Osteoblast (primary cell): Measurements from ENCODE around the gene GLRX2. TPM values are rescaled to one million over a fixed set of nuclear protein-coding genes. Genes with fewer than 3 reads are reported as not detected.
A peak's percentile ranks its signal among the peaks of the same experiment; 100 is the strongest.

ENCODE experiments used
- DNase-seq: peaks from one replicate; pipeline ENCODE4 v3.0.0; 2011; ENCODE audit warnings: low spot score, mixed read lengths; ENCODE audit not compliant: insufficient read length; ENCODE audit errors: missing footprints
- H2AFZ ChIP-seq: 2 replicates; pipeline ENCODE4 v1.6.0; 2011; ENCODE audit warnings: mild to moderate bottlenecking, low read length
- H3K27ac ChIP-seq: 2 replicates; pipeline ENCODE4 v1.5.1; 2011; ENCODE audit warnings: mild to moderate bottlenecking, low read depth, low read length, moderate library complexity
- H3K27me3 ChIP-seq: 2 replicates; pipeline ENCODE4 v1.6.0; 2012; ENCODE audit warnings: mild to moderate bottlenecking, control low read depth, inconsistent platforms, low read length, moderate library complexity; ENCODE audit not compliant: insufficient read depth
- H3K36me3 ChIP-seq: 2 replicates; pipeline ENCODE4 v1.5.1; 2011; ENCODE audit warnings: mild to moderate bottlenecking, low read length, control low read depth, moderate library complexity; ENCODE audit not compliant: insufficient read depth
- H3K4me1 ChIP-seq: 2 replicates; pipeline ENCODE4 v1.5.1; 2011; ENCODE audit warnings: mild to moderate bottlenecking, low read length, control low read depth, moderate library complexity; ENCODE audit not compliant: insufficient read depth
- H3K4me2 ChIP-seq: 2 replicates; pipeline ENCODE4 v1.6.0; 2011; ENCODE audit warnings: mild to moderate bottlenecking, low read length; ENCODE audit not compliant: insufficient read depth
- H3K4me3 ChIP-seq: fragments of 200-600 bp; sonication (generic); 3 replicates; pipeline ENCODE4 v1.5.1; 2012; ENCODE audit warnings: mild to moderate bottlenecking, low read length, inconsistent platforms; ENCODE audit not compliant: insufficient read depth
- H3K79me2 ChIP-seq: 2 replicates; pipeline ENCODE4 v1.6.0; 2012; ENCODE audit warnings: mild to moderate bottlenecking, low read length, control low read depth, inconsistent platforms; ENCODE audit not compliant: insufficient read depth
- H3K9me3 ChIP-seq: 2 replicates; pipeline ENCODE4 v1.5.1; 2011; ENCODE audit warnings: low read depth, low read length, control low read depth
- H4K20me1 ChIP-seq: 2 replicates; pipeline ENCODE4 v1.6.0; 2012; ENCODE audit warnings: mild to moderate bottlenecking, low read length, control low read depth; ENCODE audit not compliant: insufficient read depth
- CTCF ChIP-seq: IDR thresholded peaks from 2 replicates; pipeline ENCODE4 v1.5.1; 2011; ENCODE audit warnings: mild to moderate bottlenecking, low read depth, low read length, moderate library complexity; ENCODE audit errors: extremely low read depth
- total RNA-seq: library from RNA; depleted of rRNA; stranded (reverse); fragments of >200 nt; gene quantifications from 2 replicates; pipeline ENCODE4 v1.2.3, GENCODE V29; 2012

The GLRX2 gene
- total RNA-seq, 1 donor, result 9.4 TPM

- no peak overlapping the region for H2AFZ ChIP-seq
- peak; percentile 69 for DNase-seq
These were observed 44.3 kb downstream of the GLRX2 start for GRCh38 chr1:193060938-193061337.

GRCh38 chr1:193060406-193060805 lies 44.8 kb downstream of the GLRX2 start:
- Histone ChIP-seq H3K9me3 (no peaks in the 10 kb centered on the region), H3K27me3 (no peaks in the 10 kb centered on the region), H3K79me2 (peaks cover 87% of the 10 kb centered on the region), H3K4me3 (peak overlapping the region; percentile 94), H3K4me1 (peaks cover 14% of the 10 kb centered on the region), H4K20me1 (peaks cover 16% of the 10 kb centered on the region), H3K4me2 (peak overlapping the region; percentile 84), H2AFZ (peak overlapping the region; percentile 94), H3K27ac (peak overlapping the region; percentile 96), H3K36me3 (no peaks in the 10 kb centered on the region)
- TF ChIP-seq CTCF, result no peak
- DNase-seq, result no peak

More at GRCh38 chr1:193060938-193061337, 44.3 kb downstream of the GLRX2 start:
- Histone ChIP-seq H3K27ac (peak overlapping the region; percentile 96), H3K79me2 (peaks cover 89% of the 10 kb centered on the region), H3K27me3 (no peaks in the 10 kb centered on the region), H3K4me2 (peak overlapping the region; percentile 84), H3K36me3 (no peaks in the 10 kb centered on the region), H3K4me3 (peak overlapping the region; percentile 94), H4K20me1 (peaks cover 16% of the 10 kb centered on the region), H3K4me1 (peaks cover 14% of the 10 kb centered on the region), H3K9me3 (no peaks in the 10 kb centered on the region)
- no peak for TF ChIP-seq CTCF

GRCh38 chr1:193060115-193060403 lies 45.2 kb downstream of the GLRX2 start:
- peak overlapping the region; percentile 94 for H3K4me3 ChIP-seq
- peak overlapping the region; percentile 84 for H3K4me2 ChIP-seq
- no peaks in the 10 kb centered on the region for H3K9me3 ChIP-seq
- peak; percentile 80 for DNase-seq
- H3K27ac ChIP-seq, result peak overlapping the region; percentile 96
- peaks cover 14% of the 10 kb centered on the region for H3K4me1 ChIP-seq
- H3K79me2 ChIP-seq, result peaks cover 87% of the 10 kb centered on the region
- H3K36me3 ChIP-seq, result no peaks in the 10 kb centered on the region
- peak overlapping the region; percentile 94 for H2AFZ ChIP-seq
- peaks cover 13% of the 10 kb centered on the region for H4K20me1 ChIP-seq
- no peak for TF ChIP-seq CTCF
- H3K27me3 ChIP-seq, result no peaks in the 10 kb centered on the region

DNA sequence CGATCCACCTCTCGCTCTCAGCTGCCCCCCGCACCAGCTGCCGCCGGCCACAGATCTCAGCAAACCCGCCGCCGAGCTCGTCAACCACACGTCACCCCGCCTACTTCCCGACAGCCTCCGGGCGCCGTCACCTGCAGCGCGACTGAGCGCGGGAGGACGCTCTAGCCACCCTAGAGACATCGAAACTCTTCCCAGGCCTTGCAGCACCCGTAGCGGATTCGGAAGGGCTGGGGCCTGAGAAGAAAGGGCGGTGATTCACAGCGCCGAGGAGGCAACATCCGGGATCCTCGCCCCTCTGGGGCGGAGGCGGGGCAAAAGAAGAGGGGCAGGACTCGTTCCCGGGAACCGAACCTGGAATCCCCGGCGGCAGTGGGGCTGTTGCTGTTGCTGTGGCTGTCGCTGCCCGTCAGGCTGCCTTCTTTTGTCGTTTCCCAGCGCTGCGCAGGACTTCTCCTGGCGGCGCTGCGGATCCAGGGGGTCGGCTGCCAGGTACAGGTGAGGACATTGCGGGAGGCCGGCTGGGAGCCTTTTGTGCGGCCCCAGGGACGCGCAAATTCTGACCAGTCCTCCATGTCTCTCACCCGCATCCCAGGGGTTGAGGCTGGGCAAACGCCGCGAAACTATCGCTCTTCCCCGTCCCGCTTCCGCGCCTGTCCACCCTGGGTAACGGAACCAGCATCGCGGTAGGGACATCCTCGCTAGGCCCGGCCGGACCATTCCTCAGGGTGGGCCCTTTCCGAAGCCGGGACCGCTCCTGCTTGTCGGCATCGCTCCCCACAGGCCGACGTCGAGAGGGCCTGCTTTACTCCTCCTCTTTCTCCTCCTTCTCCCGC lies 45.7 kb downstream of the GLRX2 start, which contains the start of the genes RO60 and UCHL5:
Gene RO60, plus strand, starts transcription at position 331 of the 833 bp plus-strand sequence. CDS start 9,443 bp downstream, outside the sequence.
Gene UCHL5, minus strand, starts transcription at position 79 of the 833 bp plus-strand sequence. CDS start 100 bp downstream, outside the sequence.
- peak within 1 kb of the TSS; percentile 94 for H3K4me3 ChIP-seq
- no peaks in the 10 kb centered on the region for H3K36me3 ChIP-seq
- H3K27ac ChIP-seq, result peak within 1 kb of the TSS; percentile 96
- peaks cover 13% of the 10 kb centered on the region for H4K20me1 ChIP-seq
- H3K27me3 ChIP-seq, result no peaks in the 10 kb centered on the region
- H3K4me1 ChIP-seq, result peaks cover 14% of the 10 kb centered on the region
- H3K9me3 ChIP-seq, result no peaks in the 10 kb centered on the region
- TF ChIP-seq CTCF, result no peak
- DNase-seq, result peak; percentile 96
- H3K4me2 ChIP-seq, result peak within 1 kb of the TSS; percentile 84
- peak within 1 kb of the TSS; percentile 94 for H2AFZ ChIP-seq
- H3K79me2 ChIP-seq, result peaks cover 87% of the 10 kb centered on the region
